HG03521 (cell line): ENCODE results near the gene SF3B4.
"Not testable (repeated sequence)": the region's sequence is repeated elsewhere in the genome, so short reads cannot be mapped to it uniquely, and the experiment has no call there.

Experiments used
- ATAC-seq: cut with Tn5 transposase; IDR thresholded peaks from one replicate; pipeline ENCODE4 v1.9.1; 2021; ENCODE audit warnings: mild to moderate bottlenecking, moderate library complexity; ENCODE audit not compliant: unreplicated experiment

SF3B4 gene, protein sequence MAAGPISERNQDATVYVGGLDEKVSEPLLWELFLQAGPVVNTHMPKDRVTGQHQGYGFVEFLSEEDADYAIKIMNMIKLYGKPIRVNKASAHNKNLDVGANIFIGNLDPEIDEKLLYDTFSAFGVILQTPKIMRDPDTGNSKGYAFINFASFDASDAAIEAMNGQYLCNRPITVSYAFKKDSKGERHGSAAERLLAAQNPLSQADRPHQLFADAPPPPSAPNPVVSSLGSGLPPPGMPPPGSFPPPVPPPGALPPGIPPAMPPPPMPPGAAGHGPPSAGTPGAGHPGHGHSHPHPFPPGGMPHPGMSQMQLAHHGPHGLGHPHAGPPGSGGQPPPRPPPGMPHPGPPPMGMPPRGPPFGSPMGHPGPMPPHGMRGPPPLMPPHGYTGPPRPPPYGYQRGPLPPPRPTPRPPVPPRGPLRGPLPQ

DNA sequence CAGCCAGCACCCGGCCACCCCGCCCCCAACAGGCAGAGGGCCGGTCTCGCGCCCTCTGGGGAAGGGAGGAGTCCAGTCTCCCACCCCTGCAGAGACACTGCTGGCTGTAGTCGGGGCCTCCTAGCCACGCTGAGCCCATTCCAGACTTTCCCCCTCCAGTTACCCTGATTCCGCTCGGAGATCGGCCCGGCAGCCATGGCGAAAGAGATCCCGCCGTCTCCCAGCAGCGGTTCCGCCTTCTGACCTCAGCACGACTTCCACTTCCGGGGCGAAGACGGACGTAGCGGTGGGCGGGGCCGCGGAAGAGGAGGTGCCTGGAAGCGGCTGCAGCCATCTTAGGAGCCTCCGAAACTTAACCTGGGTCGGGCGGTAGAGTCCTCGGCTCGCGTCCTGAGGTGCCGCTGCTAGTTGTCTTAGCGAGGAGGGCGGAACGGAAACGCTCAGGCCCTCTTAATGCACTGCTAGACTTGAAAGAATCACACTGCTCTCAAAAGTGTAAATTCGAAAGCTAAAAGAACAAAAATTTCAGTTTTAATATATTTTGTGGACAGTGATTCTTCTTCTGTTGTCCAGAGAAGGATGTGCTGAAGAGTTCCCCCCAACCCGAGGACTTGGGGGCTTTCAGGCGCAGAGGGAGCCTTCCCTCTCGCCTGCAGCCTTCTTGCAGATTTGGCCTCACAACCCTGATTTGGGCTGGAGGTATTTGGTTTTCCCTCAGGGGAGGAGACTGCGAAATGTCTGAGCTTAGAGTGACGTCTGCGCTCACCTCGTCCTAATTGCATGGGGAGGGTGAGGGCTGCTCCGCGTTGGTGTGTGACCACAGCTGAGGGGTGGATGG, at the start of gene SF3B4:
TSS of gene SF3B4 (minus strand) at position 241 of the 838 bp plus-strand sequence. CDS start at position 197, 44 bp downstream.
- ATAC-seq = peak; percentile 94

DNA sequence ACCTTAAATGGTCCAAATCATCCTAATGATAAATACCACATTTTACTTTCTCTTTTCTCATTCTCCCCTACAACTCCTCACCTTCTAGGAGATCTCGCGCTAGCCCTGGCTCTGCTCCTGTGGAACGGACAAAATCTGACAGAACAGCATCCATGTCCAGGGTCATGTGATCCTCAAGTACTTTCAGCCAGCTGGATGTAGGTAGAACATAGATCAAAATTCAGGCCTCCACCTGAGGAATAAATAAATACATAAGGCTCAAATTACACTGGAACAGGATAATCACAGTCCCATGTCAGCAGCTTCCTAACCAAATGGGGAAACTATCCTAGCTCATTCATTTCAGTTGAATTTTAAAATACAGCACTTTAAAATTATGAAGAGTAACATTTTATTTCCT, 49.7 kb upstream of the SF3B4 start:
- no peak for ATAC-seq

DNA sequence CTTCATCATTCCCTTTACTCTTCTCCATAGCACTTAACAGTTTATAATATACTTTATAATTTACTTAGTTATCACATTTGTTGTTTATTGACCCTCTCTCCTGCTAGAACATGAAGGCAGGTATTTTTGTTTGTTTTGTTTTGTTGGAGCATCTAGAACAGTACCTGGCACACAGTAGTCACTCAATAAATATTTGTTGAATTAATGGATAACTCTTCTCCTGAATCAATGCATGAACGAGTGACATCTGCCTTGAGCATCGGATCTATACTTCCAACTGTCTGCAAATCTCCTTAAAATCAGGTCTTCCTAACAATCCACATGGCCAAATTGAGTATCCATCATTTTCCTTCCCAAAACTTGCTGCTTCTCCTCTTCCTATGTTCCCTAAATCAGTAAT, 44.9 kb upstream of the SF3B4 start:
- ATAC-seq = no peak

DNA sequence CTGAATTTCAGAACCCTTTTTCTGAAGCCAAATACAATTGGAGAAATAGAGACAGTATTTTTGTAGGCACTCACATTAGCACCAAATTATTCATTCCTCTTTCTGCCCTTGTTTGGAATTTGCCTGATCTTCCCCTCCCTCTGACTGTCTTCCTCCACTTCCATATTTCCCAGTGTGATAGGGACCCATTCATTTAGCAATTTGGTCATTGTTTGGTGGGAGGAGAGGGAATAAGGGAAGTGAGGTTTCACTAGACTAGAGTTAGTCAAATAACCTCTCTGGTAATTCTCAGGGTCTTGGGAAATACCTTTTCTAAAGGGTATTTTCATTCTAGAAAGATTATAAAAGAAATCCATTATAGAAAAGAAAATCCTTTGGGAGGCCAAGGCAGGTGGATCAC, 40.0 kb upstream of the SF3B4 start:
- no peak for ATAC-seq

DNA sequence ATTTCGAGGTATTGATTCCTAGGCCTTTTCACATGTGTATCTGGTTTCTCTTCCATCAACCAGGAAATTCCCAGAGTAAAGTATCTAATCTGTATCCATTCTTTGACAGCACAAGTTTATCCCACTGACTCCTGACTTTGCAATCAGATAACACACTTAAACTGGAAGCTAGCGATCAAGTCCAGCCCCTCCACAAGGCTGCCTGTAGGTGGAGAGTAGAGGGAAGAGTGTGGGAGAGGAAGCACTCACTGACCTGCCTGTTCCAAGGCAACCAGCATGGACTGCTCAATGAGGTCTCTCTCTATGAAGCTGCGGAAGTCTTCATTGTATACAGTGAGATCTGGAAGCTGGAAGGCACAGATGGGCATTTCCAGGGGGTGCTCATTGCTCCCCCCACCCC, 39.4 kb upstream of the SF3B4 start:
- no peak for ATAC-seq

DNA sequence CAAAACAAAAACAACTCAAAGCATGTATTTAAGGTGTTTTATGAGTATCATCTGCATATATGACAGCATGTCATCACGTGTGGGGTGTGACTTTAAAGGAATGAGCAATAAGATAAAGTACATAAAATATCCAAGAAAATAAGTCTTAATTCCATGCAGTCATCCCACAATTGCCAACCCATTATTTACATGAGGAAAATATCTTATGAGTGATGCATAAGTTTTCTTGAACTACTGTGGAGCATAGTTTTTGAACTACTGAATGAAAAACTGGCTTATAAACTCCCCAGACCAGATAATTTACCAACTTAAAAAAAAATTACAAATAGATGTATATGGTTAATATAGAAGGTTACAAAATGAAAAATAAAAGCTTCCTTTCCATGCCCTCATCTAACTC, 38.8 kb upstream of the SF3B4 start:
- ATAC-seq = no peak

DNA sequence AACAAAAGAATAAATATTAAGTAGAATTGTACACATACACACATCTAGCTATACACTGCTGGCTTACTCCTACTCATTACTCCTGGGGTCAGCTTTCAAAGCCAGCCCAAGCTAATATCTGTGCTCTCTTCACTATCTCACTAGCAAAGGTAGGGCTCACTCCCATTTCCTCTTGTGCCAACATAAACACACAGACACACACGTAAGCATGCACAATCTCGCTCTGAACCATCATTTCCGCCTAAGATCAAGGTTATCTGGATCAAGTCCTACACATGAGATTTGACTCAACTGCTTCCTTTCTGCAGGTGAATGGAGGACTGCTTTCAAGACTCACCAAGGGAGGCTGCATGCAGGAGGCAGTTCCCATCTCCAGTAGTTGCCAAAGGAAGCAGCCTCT, 37.8 kb upstream of the SF3B4 start:
- ATAC-seq = no peak

DNA sequence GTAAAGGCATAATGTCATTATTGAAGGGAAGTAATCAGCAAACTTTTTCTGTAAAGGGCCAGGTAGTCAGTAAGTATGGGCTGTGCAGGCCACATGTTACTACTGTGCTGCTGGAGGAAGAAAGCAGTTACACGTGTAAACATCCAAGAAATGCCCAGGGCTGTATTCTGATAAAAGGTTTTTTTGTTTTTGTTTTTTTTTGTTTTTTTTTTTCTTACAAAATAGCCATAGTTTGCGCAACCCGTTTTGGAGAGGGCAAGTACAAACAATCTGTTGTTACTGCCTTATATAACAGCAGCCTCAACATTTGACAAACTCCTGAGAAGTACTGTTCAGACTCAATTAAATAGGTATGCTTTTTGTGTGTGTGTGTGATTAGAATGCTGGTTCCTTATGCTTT, 35.8 kb upstream of the SF3B4 start:
- no peak for ATAC-seq

DNA sequence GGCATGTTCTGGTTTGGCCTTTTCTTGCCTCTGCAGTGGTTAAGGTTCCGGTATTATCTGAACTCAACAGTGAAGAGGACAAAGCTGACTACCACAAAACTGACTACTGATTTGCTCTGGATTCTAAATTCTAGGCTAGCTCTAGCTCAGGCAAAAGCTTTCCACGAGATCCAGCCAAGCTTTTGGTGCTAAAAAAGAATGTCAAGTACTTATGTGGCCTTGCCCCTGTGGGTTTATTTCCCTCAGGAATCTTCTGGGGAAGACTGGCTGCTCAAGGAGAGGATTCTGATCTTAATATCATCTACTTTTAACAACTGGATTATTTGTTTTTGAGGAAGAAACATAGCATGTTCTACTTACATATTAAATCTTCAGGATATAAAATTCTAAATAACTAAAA, 35.1 kb upstream of the SF3B4 start:
- ATAC-seq = no peak

DNA sequence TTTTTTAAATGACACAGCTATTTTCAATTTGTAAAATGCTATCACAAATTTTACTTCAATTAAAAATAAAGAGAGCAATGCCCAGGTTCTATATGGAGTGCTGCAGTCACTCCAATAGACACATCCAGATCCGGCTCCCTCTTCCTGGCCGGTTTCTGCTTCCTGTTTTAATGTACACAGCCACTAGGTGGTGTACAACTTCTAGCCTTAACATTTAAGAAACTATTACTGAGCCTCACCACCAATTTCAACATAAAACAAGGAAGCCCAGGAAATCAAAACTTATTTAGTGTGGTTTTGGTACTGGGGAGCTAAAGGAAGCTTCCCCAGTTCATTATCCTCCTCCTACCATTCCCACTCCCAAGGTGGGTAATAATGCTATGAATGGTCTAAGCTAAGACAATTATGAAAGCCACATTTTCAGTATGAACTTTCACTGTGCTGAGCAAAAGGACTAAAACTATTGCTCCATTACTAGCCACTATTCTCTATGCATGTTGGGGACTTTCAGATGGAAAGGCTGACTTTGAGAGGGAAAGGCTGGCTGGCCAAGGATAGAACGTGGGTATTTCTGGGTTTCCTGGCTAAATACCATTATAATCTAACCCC, 34.5 kb upstream of the SF3B4 start:
- no peak for ATAC-seq

DNA sequence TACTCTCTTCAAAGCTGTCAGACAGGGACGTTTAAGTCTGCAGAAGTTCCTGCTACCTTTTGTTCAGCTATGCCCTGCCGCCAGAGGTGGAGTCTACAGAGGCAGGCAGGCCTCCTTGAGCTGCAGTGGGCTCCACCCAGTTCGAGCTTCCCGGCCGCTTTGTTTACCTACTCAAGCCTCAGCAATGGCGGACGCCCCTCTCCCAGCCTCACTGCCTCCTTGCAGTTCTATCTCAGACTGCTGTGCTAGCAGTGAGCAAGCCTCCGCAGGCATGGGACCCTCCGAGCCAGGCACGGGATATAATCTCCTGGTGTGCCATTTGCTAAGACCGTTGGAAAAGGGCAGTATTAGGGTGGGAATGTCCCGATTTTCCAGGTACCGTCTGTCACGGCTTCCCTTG, 29.9 kb upstream of the SF3B4 start:
- not testable (repeated sequence) for ATAC-seq

DNA sequence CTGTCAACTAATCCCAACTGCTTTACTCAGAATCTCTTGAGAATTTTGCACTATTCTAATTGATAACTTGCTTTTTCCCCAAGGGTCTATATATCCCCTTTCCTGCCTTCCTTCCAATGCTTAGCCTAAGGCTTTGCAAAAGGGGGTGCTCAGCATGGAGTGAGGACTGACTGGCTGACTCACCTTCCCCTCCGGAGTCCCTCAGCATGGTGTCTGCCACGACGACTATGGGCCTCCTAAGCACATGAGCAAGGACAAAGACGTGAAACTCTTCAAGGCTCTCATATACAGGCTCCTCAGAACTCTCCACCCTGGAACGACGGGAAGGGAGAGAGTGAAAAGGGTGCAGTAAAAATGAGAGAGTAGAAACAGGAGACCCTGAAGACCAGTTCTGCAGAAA, 22.3 kb upstream of the SF3B4 start:
- ATAC-seq = no peak

DNA sequence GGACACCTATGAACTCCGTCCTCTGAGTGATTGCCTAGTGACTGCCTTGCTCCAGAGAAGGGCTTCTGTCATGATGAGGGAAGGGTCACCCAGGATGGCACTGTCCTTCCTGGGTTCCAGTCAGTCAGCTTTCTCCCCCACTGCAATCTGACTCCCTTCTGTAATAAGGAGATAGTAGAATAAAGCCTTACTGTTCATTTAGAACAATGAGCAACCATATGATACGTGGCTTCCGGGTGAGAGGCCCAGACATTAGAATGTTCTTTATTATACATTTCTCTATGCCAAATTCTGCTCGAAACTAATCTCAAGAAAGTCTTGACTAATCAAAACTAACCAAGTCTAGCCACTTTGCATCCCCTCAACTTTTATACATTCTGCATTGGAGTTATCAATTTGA, 17.6 kb upstream of the SF3B4 start:
- ATAC-seq = no peak

DNA sequence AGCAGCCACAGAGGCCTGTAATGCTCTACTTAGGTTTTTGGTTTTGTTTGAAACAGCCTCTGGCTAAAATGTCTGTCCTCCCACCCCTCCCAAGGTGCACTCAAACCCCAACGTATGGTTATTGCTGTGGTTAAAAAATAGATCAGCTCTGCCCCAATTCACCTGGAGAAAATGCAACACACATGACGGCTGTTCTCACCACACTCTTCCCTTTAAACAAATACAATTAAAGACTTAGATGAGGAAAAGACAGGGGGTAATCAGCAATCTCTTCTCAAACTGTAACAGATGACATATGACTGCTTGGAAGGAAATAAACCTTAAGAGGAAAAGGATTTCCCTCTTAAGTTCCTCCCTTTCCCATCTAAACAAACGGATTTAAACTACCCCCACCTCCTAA, 15.3 kb upstream of the SF3B4 start:
- no peak for ATAC-seq

DNA sequence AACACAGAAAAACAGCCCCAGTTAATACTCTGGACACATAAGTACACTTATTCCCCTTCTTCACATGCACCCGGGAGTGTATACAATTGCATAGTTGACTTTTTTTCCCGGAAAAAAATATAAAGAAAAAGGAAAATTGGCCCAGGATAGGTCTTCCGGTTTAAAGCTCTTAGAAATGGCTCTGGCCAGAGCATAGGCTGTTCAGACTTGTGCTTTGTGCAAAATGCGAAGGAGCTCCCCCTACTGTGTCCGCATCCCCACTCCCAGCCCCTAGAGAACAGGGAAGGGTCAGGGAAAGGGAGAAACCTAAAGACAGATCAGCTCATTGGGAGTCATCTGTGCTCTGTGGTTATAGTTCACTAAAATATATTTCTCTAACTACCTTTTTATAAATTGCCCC, 14.6 kb upstream of the SF3B4 start:
- no peak for ATAC-seq

DNA sequence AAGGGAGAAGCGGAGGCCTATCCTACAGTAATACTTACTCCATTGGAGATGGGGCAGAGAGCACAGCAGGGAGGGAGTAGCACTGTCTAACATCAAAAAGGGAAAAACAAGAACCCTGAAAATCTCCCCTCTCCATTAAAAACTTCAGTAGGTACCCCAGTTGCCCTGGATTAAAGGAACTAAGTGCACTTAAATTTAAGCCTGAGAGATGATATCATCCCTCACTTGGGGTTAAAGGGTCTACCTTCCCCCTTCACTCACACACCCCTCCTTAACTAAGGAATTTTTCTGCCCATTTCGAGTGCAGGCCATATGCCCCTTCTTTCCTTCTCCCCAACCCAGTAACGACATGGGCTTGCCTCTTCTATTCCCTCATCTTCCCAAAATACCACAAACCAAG, 12.8 kb upstream of the SF3B4 start:
- no peak for ATAC-seq

DNA sequence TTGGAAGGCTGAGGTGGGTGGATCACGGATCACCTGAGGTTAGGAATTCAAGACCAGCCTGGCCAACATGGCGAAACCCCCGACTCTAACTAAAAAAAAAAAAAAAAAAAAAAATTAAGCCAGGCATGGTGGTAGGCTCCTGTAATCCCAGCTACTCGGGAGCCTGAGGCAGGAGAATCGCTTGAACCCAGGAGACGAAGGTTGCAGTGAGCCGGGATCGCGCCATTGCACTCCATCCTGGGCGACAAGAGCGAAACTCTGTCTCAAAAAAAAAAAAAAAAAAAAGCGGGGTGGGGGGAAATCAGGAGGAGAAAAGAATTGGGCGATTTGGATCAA, 11.0 kb upstream of the SF3B4 start:
- ATAC-seq = not testable (repeated sequence)

DNA sequence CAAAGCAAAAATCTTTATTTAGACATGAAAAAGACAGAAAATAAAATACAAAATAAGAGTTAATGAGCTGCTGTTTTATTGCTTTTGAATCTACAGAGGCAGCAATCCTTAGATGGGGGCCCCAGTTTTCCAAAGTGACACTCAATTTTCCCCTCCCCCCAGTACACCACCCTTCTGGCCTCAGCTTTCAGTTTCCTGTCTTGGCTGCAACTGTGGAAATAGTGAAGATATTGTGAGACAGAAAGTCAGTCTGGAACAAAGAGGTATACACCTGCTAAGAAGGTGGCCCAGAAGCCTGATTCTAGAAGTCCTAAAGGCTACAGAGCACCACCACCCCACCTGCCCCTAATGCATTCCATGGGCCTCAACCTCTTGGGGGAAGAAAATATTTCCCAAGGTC, 10.2 kb upstream of the SF3B4 start:
- no peak for ATAC-seq

DNA sequence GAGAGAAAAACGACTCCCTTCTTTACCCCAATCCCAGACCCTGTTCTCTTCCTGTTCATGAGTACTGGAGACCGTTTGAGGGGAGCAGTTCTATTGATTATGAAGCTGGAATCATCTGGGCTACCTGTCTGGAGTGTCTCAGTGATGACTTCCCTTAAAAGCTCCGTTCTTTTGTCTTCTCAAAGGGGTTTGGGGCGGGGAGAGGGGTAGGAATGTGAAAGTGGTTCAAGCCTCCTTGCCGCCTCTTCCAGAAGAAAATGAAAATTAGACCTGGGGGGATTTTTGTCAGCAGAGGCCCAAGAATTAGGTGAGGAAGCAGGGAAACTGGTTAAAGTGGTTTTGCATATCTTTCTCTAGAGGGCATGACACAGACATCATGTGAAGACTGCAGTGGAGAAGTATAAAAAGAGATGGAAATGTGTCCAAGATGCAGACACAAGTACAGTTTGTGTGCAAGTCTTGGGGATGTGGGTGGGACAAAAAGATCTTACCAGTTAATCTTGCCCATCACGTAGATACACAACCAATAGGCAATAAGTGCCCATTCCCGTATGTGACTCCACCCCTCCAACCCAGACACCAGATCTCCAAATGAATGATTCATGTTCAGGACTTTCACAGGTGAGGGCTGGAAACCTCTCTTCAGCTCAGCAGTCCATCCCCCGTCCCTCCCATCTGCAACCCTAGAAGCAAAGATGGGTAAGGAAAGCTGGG, 9.5 kb upstream of the SF3B4 start:
- no peak for ATAC-seq

DNA sequence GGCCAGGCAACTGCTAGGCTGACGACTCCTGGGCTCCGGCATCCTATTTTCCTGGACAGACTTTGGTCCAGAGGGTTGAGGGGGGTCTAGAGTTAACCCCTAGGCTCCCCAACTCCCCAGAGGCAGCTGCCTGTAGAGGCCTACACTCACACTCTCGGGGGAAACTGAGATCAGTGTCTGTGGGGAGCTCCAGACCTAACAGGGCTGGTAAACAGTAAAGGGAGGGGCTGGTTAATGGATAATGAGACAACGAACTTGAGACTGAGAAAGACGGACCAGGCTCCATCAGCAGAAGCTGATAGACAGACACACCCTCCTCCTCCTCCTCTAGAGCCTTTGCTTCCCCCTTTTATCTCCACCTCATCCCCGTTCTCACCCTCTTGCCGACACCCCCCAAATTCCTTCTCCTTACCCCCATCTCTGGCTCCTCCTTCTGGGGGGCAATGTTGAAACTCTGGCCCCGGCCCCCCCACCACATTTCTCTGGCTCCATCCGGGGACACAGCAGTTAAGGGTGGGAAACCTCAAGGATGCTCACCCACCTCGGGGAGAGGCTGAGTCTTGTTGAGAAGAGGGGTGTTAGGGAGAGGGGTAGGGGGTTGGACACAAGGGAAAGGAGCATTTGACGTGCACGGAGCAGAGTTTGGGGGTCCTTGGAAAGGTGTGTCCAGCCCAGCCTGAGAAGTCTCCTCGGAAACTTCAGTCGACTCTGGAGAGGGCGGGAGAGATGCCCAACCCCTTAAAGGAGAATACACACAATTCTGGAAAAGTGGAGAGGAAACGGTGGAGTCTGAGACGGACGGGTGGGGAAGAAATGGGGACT, 8.8 kb upstream of the SF3B4 start, which contains the start of gene MTMR11:
TSS of gene MTMR11 (minus strand) at position 710 of the 822 bp plus-strand sequence. CDS start at position 478, 232 bp downstream.
- no peak for ATAC-seq
